ENCODE measurements around the gene CNOT6. TPM values are rescaled to one million over a fixed set of nuclear protein-coding genes. Genes with fewer than 3 reads are reported as not detected.

CNOT6 gene
- total RNA-seq, 2 donors from 2014 or later = 28.7 to 37.0 TPM

DNA sequence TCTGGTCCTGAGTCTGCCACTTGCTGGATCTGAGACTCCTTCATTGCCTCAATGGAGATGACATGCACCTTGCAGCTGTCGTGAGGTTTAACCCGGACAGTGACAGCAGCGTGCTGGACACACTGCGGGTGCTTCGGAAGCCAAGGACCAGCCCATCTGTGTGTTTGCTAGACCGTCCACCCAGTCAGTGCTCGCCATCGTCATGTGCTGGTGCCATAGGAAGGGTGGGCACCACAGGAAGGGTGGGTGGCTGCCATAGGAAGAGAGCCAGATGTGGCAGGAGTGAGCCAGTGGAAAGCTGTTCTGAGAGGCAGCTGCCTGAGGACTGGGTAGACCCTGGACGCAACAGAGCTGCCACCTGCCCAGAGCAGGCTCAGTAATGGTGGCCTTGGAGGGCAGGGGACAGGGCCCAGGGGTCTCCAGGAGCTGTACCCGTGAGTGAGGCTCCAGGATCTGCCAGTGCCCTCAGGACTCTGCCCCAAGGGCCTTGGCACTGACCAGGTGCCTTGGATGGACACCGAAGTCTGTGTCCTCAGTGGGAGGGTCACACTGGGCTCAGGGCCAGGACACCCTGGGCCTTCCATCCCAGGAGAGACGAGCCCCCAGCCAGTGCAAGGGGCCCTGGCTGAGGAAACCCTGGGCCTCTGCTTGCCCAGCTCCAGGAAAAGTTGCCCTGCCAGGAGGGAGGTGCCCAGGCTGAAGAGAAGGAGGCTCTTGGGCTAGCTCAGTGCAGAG is 133.4 kb downstream of the CNOT6 start:
- no peaks in the 10 kb centered on the region for H3K36me3 Mint-ChIP-seq
- ATAC-seq (no peak), DNase-seq (ENCODE audit: low spot score in 2 of 2) (no peak)
- H3K27ac Mint-ChIP-seq = no peak overlapping the region
- no peaks in the 10 kb centered on the region for H3K9me3 Mint-ChIP-seq

Other genes with a start within 250 kb of the CNOT6 start
- 10 to 100 TPM; 32.3 to 35.9 TPM for gene MAPK9, start 202.3 kb upstream of the CNOT6 start, total RNA-seq
- under 1 TPM; 0.36 to 0.45 TPM for gene GFPT2, start 141.0 kb upstream of the CNOT6 start, total RNA-seq
- not detected for gene SCGB3A1, start 97.1 kb downstream of the CNOT6 start, total RNA-seq
- 1 to 10 TPM in 1 of 2 donors, under 1 TPM in 1; 0.98 to 2.6 TPM for gene FLT4, start 155.2 kb downstream of the CNOT6 start, total RNA-seq
- gene OR2Y1, start 245.7 kb downstream of the CNOT6 start, total RNA-seq = not detected

Measured in activated naive CD4-positive, alpha-beta T cell treated with anti-CD3 and anti-CD28 coated beads, Interleukin-2, amount 50 U/mL, for 72 hours (primary cell).